Tibial artery (tissue), 4 donors: ENCODE data around the gene TSC1.

Experiments
- DNase-seq, 2 donors: peaks; one replicate each; pipeline ENCODE4 v3.0.0-alpha.2; 2019
- H3K27ac ChIP-seq, 2 donors: fragments of 200-600 bp; sonication (generic) in 1 of 2; 1 replicate in 1 of 2; 2 replicates in 1 of 2; pipeline ENCODE4 v1.5.1; 2018 to 2019; ENCODE audit warnings: mild to moderate bottlenecking in 1 of 2
- H3K27me3 ChIP-seq, 2 donors: fragments of 200-600 bp; sonication (generic) in 1 of 2; one replicate each; pipeline versions ENCODE4 v1.5.1 to v1.6.0; 2016 to 2019
- H3K36me3 ChIP-seq, 3 donors: fragments of 200-600 bp; sonication (generic) in 2 of 3; one replicate each; pipeline ENCODE4 v1.5.1; 2016 to 2019; ENCODE audit warnings: mild to moderate bottlenecking in 2 of 3
- H3K4me1 ChIP-seq, 4 donors: fragments of 200-600 bp; sonication (generic) in 2 of 4; 1 replicate in 3 of 4; 2 replicates in 1 of 4; pipeline ENCODE4 v1.5.1; 2016 to 2019
- H3K4me3 ChIP-seq, 2 donors: fragments of 200-600 bp; sonication (generic) in 1 of 2; 1 replicate in 1 of 2; 2 replicates in 1 of 2; pipeline ENCODE4 v1.5.1; 2018 to 2019; ENCODE audit warnings: mild to moderate bottlenecking in 2 of 2
- H3K9me3 ChIP-seq, 3 donors: fragments of 200-600 bp; sonication (generic) in 1 of 3; one replicate each; pipeline ENCODE4 v1.5.1; 2016 to 2019
- CTCF ChIP-seq, 2 experiments: fragments of 200-600 bp in 1 of 2; fragments of 450-650 bp in 1 of 2; IDR thresholded peaks; one replicate each; pipeline ENCODE4 v1.5.1; 2017 to 2019; ENCODE audit warnings: antibody characterized with exemption in 2 of 2, mild to moderate bottlenecking in 1 of 2, moderate library complexity in 1 of 2
- intact Hi-C: fragments of 100-400 bp; cut with DNase I; formaldehyde crosslinking; loops from one replicate; pipeline ENCODE4 v1.15.0; 2023; ENCODE audit warnings: low total_unique reads

The TSC1 gene

GRCh38 chr9:132912131-132912530 lies 32.3 kb downstream of the TSC1 start:
- intact Hi-C loops, result no loop called here
- no peak for DNase-seq
- no peak overlapping the region for H3K4me3 ChIP-seq
- H3K27me3 ChIP-seq, result no peaks in the 10 kb centered on the region
- no peaks in the 10 kb centered on the region for H3K9me3 ChIP-seq
- no peak for TF ChIP-seq CTCF (IDR thresholded peaks at IDR 0.05)
- H3K27ac ChIP-seq, result no peak overlapping the region
- no peaks in the 10 kb centered on the region for H3K4me1 ChIP-seq
- H3K36me3 ChIP-seq, result peaks cover 67 to 95% (median 73%) of the 10 kb centered on the region in 3 donors

GRCh38 chr9:132910376-132910775 lies 34.0 kb downstream of the TSC1 start:
- peaks cover 61 to 95% (median 68%) of the 10 kb centered on the region in 3 donors for H3K36me3 ChIP-seq

GRCh38 chr9:132909311-132909710 lies 35.1 kb downstream of the TSC1 start:
- intact Hi-C loops, result no loop called here
- Histone ChIP-seq H3K4me3 (no peak overlapping the region), H3K36me3 (peaks cover 61 to 95% (median 74%) of the 10 kb centered on the region in 3 donors), H3K27ac (no peak overlapping the region), H3K27me3 (no peaks in the 10 kb centered on the region), H3K9me3 (no peaks in the 10 kb centered on the region), H3K4me1 (no peaks in the 10 kb centered on the region)
- no peak for DNase-seq
- no peak for TF ChIP-seq CTCF (IDR thresholded peaks at IDR 0.05)

More at GRCh38 chr9:132910376-132910775, 34.0 kb downstream of the TSC1 start:
- no peak for TF ChIP-seq CTCF (IDR thresholded peaks at IDR 0.05)
- no peak overlapping the region for H3K27ac ChIP-seq
- no peak overlapping the region for H3K4me3 ChIP-seq
- no peaks in the 10 kb centered on the region for H3K27me3 ChIP-seq
- intact Hi-C loops, result no loop called here
- H3K9me3 ChIP-seq, result no peaks in the 10 kb centered on the region
- no peak for DNase-seq
- no peaks in the 10 kb centered on the region for H3K4me1 ChIP-seq

GRCh38 chr9:132908635-132909034 lies 35.8 kb downstream of the TSC1 start:
- no peak for TF ChIP-seq CTCF (IDR thresholded peaks at IDR 0.05)
- intact Hi-C loops, result no loop called here
- Histone ChIP-seq H3K36me3 (peaks cover 68 to 96% (median 81%) of the 10 kb centered on the region in 3 donors), H3K4me3 (no peak overlapping the region), H3K4me1 (no peaks in the 10 kb centered on the region), H3K27me3 (no peaks in the 10 kb centered on the region), H3K9me3 (no peaks in the 10 kb centered on the region), H3K27ac (no peak overlapping the region)
- DNase-seq, result no peak

- no peaks in the 10 kb centered on the region for H3K4me1 ChIP-seq
- peaks cover 69 to 94% (median 83%) of the 10 kb centered on the region in 3 donors for H3K36me3 ChIP-seq
- no peaks in the 10 kb centered on the region for H3K9me3 ChIP-seq
- H3K27me3 ChIP-seq, result no peaks in the 10 kb centered on the region
- no peak overlapping the region for H3K4me3 ChIP-seq
- H3K27ac ChIP-seq, result no peak overlapping the region
- DNase-seq, result no peak
- intact Hi-C loops, result no loop called here
- TF ChIP-seq CTCF (IDR thresholded peaks at IDR 0.05), result no peak
Measured at GRCh38 chr9:132905726-132906125, 38.7 kb downstream of the TSC1 start.
